BE2C (cell line): ENCODE measurements around the gene XRCC5.
A peak's percentile ranks its signal among the peaks of the same experiment; 100 is the strongest.

ENCODE experiments used
- DNase-seq: peaks from one replicate; pipeline ENCODE4 v3.0.0-alpha.2; 2020
- H3K27me3 ChIP-seq: fragments of 250-450 bp; sonication (Bioruptor Pico); 2 replicates; pipeline ENCODE4 v1.5.1; 2020; ENCODE audit warnings: mild to moderate bottlenecking
- H3K36me3 ChIP-seq: fragments of 250-450 bp; sonication (Bioruptor Pico); 2 replicates; pipeline ENCODE4 v1.5.1; 2020; ENCODE audit warnings: mild to moderate bottlenecking
- H3K4me1 ChIP-seq: fragments of 250-450 bp; sonication (Bioruptor Pico); 2 replicates; pipeline ENCODE4 v1.5.1; 2020
- H3K4me3 ChIP-seq: 2 replicates; pipeline ENCODE4 v1.5.1; 2011; ENCODE audit warnings: low read depth, low read length
- H3K9me3 ChIP-seq: fragments of 250-450 bp; sonication (Bioruptor Pico); 2 replicates; pipeline ENCODE4 v1.5.1; 2020
- TF ChIP-seq, protein P1 (sequence below): IDR thresholded peaks from 2 replicates; pipeline ENCODE4 v1.5.1; 2012; ENCODE audit warnings: mild to moderate bottlenecking, low read depth, low read length

XRCC5 gene

DNA sequence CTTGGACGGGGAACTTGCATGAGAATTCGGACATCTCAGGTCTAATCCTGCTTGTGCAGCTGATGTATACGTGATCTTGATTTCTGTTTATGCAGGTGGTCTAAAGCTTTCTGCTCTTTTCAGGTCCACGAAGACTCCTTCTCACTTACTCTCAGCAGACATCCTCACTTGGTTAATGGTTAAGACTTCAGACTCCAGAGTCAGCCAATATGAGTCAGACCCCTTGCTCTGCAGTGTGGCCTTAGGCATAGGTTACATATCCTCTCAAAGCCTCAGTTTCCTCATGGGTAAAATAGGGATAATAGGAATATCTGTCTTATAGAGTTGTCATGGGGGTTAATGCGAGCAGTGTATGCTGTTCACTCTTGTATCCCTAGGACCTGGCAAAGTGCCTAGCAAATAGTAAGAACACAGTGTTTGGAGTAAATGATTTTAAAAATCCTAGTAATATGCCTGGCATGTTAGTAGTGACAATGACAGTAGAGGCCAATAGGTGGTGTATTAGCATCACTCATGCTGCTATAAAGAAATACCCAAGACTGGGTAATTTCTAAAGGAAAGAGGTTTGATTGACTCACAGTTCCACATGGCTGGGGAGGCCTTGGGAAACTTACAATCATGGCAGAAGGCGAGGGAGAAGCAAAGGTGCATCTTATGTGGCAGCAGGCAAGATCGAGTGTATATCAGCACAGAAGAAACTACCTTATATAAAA is 42.3 kb downstream of the XRCC5 start:
- Histone ChIP-seq H3K36me3 (peaks cover 91% of the 10 kb centered on the region), H3K27me3 (no peaks in the 10 kb centered on the region), H3K9me3 (no peaks in the 10 kb centered on the region), H3K4me1 (no peaks in the 10 kb centered on the region; the same call in 1 of the 2 replicates), H3K4me3 (no peak overlapping the region)
- TF ChIP-seq, protein P1, sequence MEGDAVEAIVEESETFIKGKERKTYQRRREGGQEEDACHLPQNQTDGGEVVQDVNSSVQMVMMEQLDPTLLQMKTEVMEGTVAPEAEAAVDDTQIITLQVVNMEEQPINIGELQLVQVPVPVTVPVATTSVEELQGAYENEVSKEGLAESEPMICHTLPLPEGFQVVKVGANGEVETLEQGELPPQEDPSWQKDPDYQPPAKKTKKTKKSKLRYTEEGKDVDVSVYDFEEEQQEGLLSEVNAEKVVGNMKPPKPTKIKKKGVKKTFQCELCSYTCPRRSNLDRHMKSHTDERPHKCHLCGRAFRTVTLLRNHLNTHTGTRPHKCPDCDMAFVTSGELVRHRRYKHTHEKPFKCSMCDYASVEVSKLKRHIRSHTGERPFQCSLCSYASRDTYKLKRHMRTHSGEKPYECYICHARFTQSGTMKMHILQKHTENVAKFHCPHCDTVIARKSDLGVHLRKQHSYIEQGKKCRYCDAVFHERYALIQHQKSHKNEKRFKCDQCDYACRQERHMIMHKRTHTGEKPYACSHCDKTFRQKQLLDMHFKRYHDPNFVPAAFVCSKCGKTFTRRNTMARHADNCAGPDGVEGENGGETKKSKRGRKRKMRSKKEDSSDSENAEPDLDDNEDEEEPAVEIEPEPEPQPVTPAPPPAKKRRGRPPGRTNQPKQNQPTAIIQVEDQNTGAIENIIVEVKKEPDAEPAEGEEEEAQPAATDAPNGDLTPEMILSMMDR, result peak; percentile 51
- DNase-seq, result no peak

DNA sequence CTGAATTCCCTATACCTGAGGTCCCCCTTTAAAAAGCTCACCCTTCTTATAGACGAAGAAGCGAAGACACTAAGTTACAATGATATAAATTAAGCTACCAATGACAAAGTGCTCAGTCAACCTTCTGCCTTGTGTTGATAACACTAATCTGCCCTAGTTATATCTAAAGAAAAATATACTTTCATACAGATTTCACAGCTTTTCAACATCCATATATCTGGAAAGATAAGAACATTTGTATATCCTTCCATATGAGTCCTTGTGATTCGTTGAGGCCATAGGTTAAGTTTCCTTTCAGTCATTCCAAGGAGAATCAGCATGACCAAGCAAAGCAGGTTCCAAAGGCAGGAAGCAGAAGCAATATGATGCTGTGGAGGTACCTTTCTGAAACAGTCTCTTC is 46.8 kb downstream of the XRCC5 start:
- Histone ChIP-seq H3K36me3 (peaks cover 94% of the 10 kb centered on the region), H3K9me3 (no peaks in the 10 kb centered on the region), H3K4me1 (no peaks in the 10 kb centered on the region; the same call in 1 of the 2 replicates), H3K4me3 (no peak overlapping the region), H3K27me3 (no peaks in the 10 kb centered on the region)
- no peak for DNase-seq
- TF ChIP-seq, protein P1, result no peak

DNA sequence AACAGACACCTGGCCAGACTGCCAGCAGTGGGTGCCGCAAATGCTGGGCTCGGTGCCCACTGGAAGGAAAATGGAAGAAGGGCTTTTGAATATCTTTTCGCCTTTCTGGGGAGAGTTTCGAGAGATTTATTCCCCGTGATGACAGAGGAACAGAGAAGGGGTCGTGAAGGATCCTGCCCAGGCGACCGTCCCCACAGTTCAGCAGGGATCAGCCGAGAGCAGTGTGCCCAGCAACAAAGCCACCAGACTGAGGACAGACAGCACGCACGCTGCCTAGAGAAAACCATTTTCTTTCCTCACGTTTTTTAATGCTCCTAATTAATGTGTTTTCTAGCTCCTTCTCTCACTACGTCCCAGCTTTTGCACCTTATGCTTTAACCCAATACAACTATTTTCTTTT is 47.7 kb downstream of the XRCC5 start:
- no peaks in the 10 kb centered on the region for H3K9me3 ChIP-seq
- H3K36me3 ChIP-seq, result peaks cover 94% of the 10 kb centered on the region
- H3K27me3 ChIP-seq, result no peaks in the 10 kb centered on the region
- TF ChIP-seq, protein P1, result no peak
- H3K4me3 ChIP-seq, result no peak overlapping the region
- H3K4me1 ChIP-seq, result no peaks in the 10 kb centered on the region; the same call in 1 of the 2 replicates
- no peak for DNase-seq

DNA sequence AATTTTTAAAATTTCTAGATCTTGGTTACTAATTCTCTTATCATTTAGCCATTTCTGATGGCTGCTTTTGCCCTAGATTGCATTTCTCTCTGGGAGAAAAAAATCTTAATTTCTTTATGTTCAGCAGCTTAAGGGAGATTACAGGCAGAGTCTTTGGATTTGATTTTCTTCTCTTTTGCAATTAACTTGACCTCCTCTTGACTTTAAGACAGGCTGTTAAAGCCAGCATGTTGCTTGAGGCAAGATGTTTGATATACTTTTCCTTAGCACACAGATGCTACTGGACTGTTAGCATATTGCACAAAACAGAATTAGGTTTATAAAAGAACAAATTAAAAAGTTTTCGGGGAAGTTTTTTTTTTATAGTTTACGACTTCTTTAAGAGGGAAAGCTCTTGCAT is 50.0 kb downstream of the XRCC5 start:
- H3K9me3 ChIP-seq, result no peaks in the 10 kb centered on the region
- no peaks in the 10 kb centered on the region for H3K4me1 ChIP-seq
- no peaks in the 10 kb centered on the region for H3K27me3 ChIP-seq
- TF ChIP-seq, protein P1, result no peak
- H3K36me3 ChIP-seq, result peaks cover 97% of the 10 kb centered on the region
- no peak for DNase-seq
- no peak overlapping the region for H3K4me3 ChIP-seq

DNA sequence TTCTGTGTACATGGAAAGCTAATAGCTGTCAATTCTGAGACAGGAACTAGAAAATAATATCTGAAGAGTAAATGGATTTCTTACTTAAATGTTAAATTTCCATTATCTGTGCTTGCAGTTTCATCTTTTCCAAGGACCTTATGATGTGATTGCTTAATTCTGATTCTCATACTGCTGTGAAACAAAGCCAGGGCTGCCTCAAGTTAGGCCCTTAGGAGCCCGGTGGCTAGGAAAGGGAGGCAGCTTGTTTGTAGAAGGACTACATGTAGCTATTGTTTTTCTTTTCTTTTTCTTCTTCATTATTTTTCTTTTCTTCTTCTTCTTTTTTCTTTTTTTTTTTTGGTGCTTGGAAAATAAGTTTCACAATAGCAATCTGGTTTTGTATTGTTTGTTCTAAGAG is 50.5 kb downstream of the XRCC5 start:
- Histone ChIP-seq H3K9me3 (no peaks in the 10 kb centered on the region), H3K36me3 (peaks cover 97% of the 10 kb centered on the region), H3K27me3 (no peaks in the 10 kb centered on the region), H3K4me1 (no peaks in the 10 kb centered on the region), H3K4me3 (no peak overlapping the region)
- TF ChIP-seq, protein P1, result no peak
- DNase-seq, result no peak

DNA sequence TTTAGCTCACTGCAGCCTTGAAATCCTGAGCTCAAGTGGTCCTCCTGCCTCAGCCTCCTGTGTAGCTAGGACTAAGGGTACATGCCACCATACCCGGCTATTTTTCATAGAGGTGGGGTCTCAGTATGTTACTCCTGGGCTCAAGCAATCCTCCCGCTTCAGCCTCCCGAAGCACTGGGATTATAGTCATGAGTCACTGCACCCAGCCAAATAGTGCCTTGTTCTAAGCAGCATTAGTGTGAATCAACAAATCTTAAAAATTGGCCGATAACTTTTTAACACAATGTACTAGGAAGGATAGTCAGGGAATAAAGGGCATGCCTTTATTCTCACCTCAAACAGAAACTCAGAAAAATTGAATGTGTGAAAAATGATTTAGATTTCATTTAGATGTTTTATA is 51.6 kb downstream of the XRCC5 start:
- Histone ChIP-seq H3K27me3 (no peaks in the 10 kb centered on the region), H3K9me3 (no peaks in the 10 kb centered on the region), H3K4me1 (no peaks in the 10 kb centered on the region), H3K4me3 (no peak overlapping the region), H3K36me3 (peaks cover 100% of the 10 kb centered on the region)
- no peak for DNase-seq
- TF ChIP-seq, protein P1, result no peak
